Common myeloid progenitor, CD34-positive (primary cell): Measurements from ENCODE around the gene CASP8.
"Not testable (repeated sequence)": the region's sequence is repeated elsewhere in the genome, so short reads cannot be mapped to it uniquely, and the experiment has no call there.

Experiments used
- CTCF ChIA-PET: fragments of 350-600 bp; sonication (Branson Sonifier 250); formaldehyde crosslinking; loops from one replicate; lab custom pipeline; 2021; ENCODE audit warnings: antibody characterized with exemption; lab: Charles Lee
- POLR2A ChIA-PET: fragments of 350-600 bp; sonication (Branson Sonifier 250); formaldehyde crosslinking; loops from one replicate; lab custom pipeline; 2021; ENCODE audit warnings: antibody characterized with exemption; lab: Charles Lee
- DNase-seq, 3 donors: peaks; one replicate each; pipeline versions ENCODE4 v3.0.0 to v3.0.0-alpha.2; 2013
- H3K27ac ChIP-seq, 2 experiments: 1 replicate in 1 of 2; 2 replicates in 1 of 2; pipeline ENCODE4 v1.7.0; 2013; ENCODE audit warnings: inconsistent platforms in 2 of 2, low read length in 2 of 2, mild to moderate bottlenecking in 2 of 2, low read depth in 1 of 2, moderate library complexity in 1 of 2; ENCODE audit not compliant: severe bottlenecking in 2 of 2, insufficient read depth in 1 of 2, poor library complexity in 1 of 2
- H3K27me3 ChIP-seq, 5 experiments: replicated peaks in 2 of 5; 1 replicate in 3 of 5; 2 replicates in 2 of 5; pipeline versions ENCODE4 v1.6.1 to v1.7.0; 2013; ENCODE audit warnings: low read length in 4 of 5, mild to moderate bottlenecking in 2 of 5, moderate library complexity in 2 of 5, inconsistent platforms in 1 of 5; ENCODE audit not compliant: insufficient read depth in 5 of 5, control insufficient read depth in 4 of 5
- H3K36me3 ChIP-seq, 4 experiments: 1 replicate in 2 of 4; 2 replicates in 2 of 4; pipeline versions ENCODE4 v1.6.1 to v1.7.0; 2013; ENCODE audit warnings: low read length in 3 of 4, control low read depth in 1 of 4, mild to moderate bottlenecking in 1 of 4; ENCODE audit not compliant: control insufficient read depth in 4 of 4, insufficient read depth in 4 of 4
- H3K4me1 ChIP-seq, 4 experiments: 1 replicate in 3 of 4; 2 replicates in 1 of 4; pipeline versions ENCODE4 v1.6.1 to v1.7.1; 2013; ENCODE audit warnings: low read length in 3 of 4, mild to moderate bottlenecking in 3 of 4, control low read depth in 1 of 4, inconsistent platforms in 1 of 4, moderate library complexity in 1 of 4; ENCODE audit not compliant: control insufficient read depth in 4 of 4, insufficient read depth in 4 of 4; ENCODE audit errors: control extremely low read depth in 1 of 4
- H3K4me3 ChIP-seq, 7 experiments: 1 replicate in 4 of 7; 2 replicates in 3 of 7; pipeline versions ENCODE4 v1.5.1 to v1.7.0; 2013; ENCODE audit warnings: mild to moderate bottlenecking in 7 of 7, low read length in 6 of 7, moderate library complexity in 6 of 7, inconsistent platforms in 2 of 7, low read depth in 2 of 7, control low read depth in 1 of 7; ENCODE audit not compliant: insufficient read depth in 4 of 7, control insufficient read depth in 1 of 7; ENCODE audit errors: extremely low read depth in 1 of 7
- H3K9me3 ChIP-seq, 5 experiments: 1 replicate in 4 of 5; 2 replicates in 1 of 5; pipeline versions ENCODE4 v1.6.1 to v1.7.1; 2013; ENCODE audit warnings: low read length in 4 of 5, mild to moderate bottlenecking in 2 of 5, inconsistent platforms in 1 of 5, low read depth in 1 of 5, moderate library complexity in 1 of 5; ENCODE audit not compliant: control insufficient read depth in 4 of 5, insufficient read depth in 2 of 5; ENCODE audit errors: control extremely low read depth in 1 of 5
- WGBS: methylation state at CpG from one replicate; pipeline ENCODE4 v1.1.5; 2013; ENCODE audit not compliant: insufficient coverage; 5-methylcytosine and 5-hydroxymethylcytosine counted together

CASP8 gene

DNA sequence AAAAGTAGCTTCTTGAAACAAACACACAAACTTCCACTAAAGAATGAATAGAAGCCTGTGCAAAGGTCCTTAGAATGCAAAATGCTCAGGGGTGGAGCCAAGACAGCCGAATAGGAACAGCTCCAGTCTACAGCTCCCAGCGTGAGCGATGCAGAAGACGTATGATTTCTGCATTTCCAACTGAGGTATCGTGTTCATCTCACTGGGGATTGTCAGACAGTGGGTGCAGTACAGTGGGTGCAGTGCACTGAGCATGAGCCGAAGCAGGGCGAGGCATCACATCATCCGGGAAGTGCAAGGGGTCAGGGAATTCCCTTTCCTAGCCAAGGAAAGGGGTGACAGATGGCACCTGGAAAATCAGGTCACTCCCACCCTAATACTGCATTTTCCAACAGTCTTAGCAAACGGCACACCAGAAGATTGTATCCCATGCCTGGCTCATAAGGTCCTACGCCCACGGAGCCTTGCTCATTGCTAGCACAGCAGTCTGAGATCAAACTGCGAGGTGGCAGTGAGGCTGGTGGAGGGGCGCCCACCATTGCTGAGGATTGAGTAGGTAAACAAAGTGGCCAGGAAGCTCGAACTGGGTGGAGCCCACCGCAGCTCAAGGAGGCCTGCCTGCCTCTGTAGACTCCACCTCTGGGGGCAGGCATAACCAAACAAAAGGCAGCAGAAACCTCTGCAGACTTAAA is 30.3 kb downstream of the CASP8 start:
- CTCF ChIA-PET, result interaction anchor here (2.7 kb wide), 1 partner anchor 13 kb away, joined by 12 read pairs; no protein-coding TSS in a partner anchor
- WGBS, result over 99% methylated on average over 13 of the region's 15 CpGs
- POLR2A ChIA-PET, result not testable (repeated sequence)

DNA sequence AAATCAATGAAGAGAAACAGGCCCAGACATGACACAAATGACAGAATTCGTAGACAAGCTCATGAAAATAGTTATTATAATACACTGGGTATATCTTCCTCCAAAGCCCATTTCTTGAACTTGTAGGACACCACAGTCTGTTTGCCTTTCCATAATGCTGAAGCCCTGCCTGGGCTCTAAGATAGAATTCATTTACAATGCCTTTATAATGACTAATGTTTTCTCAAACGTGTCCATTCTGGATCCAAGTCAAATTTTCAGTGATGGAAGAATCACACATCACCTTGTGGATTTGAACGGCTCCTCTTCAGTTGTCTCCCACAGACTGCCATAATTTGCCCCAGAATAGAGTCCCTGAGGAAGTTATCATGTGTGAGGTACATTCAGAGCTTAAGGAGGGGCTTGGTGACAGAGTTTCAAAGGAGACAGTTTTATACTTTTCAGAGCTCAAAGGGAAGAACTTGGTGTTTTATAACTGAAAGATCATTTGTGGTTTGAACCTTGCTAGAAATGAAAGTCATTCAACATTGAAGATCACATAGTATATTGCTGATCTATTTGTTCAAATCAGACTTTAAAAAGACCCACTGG is 38.2 kb downstream of the CASP8 start:
- DNase-seq, result no peak
- Histone ChIP-seq H3K36me3 (peaks cover 0 to 5% (median 0%) of the 10 kb centered on the region in 4 experiments), H3K4me1 (no peaks in the 10 kb centered on the region), H3K9me3 (peaks cover 0 to 13% (median 4%) of the 10 kb centered on the region in 5 experiments), H3K27me3 (no peaks in the 10 kb centered on the region), H3K4me3 (no peak overlapping the region), H3K27ac (no peak overlapping the region)
- ChIA-PET POLR2A (no interaction called here), CTCF (interaction anchor here (1.1 to 2.1 kb wide), 4 partner anchors 9 to 65 kb away, joined by 3 to 7 read pairs (median 5); no protein-coding TSS in a partner anchor)
- 86% methylated on average over 1 of the region's 3 CpGs for WGBS

More for the DNA sequence above, 30.3 kb downstream of the CASP8 start:
- H3K4me1 ChIP-seq, DNase-seq, H3K4me3 ChIP-seq, H3K27ac ChIP-seq, H3K27me3 ChIP-seq: not testable (repeated sequence)
- Histone ChIP-seq H3K36me3 (peaks cover 32 to 55% (median 45%) of the 10 kb centered on the region in 4 experiments), H3K9me3 (peaks cover 5 to 32% (median 22%) of the 10 kb centered on the region in 5 experiments)

DNA sequence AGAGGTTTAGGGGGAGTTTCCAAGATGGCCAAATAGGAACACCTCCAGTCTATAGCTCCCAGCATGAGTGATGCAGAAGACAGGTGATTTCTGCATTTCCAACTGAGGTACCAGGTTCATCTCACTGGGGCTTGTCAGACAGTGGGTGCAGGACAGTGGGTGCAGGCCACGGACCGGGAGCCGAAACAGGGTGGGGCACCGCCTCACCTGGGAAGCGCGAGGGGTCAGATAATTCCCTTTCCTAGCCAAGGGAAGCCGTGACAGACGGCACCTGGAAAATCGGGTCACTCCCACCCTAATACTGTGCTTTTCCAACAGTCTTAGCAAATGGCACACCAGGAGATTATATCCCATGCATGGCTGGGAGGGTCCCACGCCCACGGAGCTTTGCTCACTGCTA is 39.6 kb downstream of the CASP8 start:
- H3K27ac ChIP-seq, H3K36me3 ChIP-seq, DNase-seq, POLR2A ChIA-PET, H3K27me3 ChIP-seq, H3K4me3 ChIP-seq, H3K4me1 ChIP-seq: not testable (repeated sequence)
- CTCF ChIA-PET, result interaction anchor here (1.1 to 2.1 kb wide), 4 partner anchors 8 to 14 kb away, joined by 3 to 7 read pairs (median 4); no protein-coding TSS in a partner anchor
- 99% methylated on average over 9 of the region's 11 CpGs for WGBS
- H3K9me3 ChIP-seq, result peaks cover 0 to 13% (median 4%) of the 10 kb centered on the region in 5 experiments

DNA sequence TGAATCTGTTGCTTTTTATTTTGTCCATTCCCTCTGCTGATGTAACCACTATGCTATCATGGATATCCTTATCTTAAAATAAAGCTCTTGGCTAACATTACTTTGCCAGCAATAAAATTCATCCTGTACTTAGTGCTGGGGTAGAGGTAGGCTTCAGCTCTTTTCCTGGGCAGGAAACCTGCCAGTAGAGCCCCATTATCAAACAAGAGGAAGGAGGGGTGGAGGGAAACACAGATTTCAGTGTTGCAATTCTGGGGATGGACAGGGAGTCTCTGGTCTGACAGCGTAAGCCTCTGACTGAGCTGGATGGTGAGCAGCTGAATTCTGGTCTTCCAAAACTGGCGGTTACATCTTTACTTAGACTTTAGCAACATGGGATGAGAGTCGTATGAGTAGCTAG is 47.5 kb downstream of the CASP8 start:
- POLR2A ChIA-PET, result no interaction called here

DNA sequence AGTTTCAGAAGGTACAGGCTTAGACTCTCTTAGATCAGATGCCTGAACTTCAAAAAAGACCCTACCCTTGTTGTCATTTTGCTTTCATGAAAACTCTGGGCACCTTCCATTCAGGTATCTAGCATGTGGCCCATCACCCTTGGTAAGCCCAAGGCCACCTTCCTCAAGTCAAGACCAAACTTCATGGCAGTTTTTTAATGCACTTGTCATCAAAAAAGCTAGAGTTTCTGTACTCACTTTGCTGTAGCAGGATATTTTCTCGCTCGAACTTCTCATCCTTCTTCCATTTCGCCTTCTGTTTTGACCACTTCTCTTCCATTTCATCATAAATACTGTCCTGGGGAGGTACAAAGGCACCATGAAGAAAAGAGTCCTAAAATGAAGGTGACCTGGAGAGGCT is 48.6 kb downstream of the CASP8 start:
- no peaks in the 10 kb centered on the region for H3K4me1 ChIP-seq
- no peak for DNase-seq
- 100% methylated on average over 2 of the region's 3 CpGs for WGBS
- ChIA-PET CTCF (interaction anchor here (1.0 kb wide), 1 partner anchor 8 kb away, joined by 3 read pairs; no protein-coding TSS in a partner anchor), POLR2A (no interaction called here)
- no peak overlapping the region for H3K4me3 ChIP-seq
- H3K9me3 ChIP-seq, result peaks cover 0 to 20% (median 1%) of the 10 kb centered on the region in 5 experiments
- no peak overlapping the region for H3K27ac ChIP-seq
- H3K27me3 ChIP-seq, result no peaks in the 10 kb centered on the region
- H3K36me3 ChIP-seq, result peaks cover 0 to 2% (median under 1%) of the 10 kb centered on the region in 4 experiments

More for the DNA sequence above, 47.5 kb downstream of the CASP8 start:
- DNase-seq, result no peak
- H3K27ac ChIP-seq, result no peak overlapping the region
- 100% methylated on average over 1 of the region's 3 CpGs for WGBS
- CTCF ChIA-PET, result interaction anchor here (1.8 kb wide), 1 partner anchor 9 kb away, joined by 6 read pairs; no protein-coding TSS in a partner anchor
- no peaks in the 10 kb centered on the region for H3K27me3 ChIP-seq
- peaks cover 0 to 2% (median under 1%) of the 10 kb centered on the region in 4 experiments for H3K36me3 ChIP-seq
- no peak overlapping the region for H3K4me3 ChIP-seq
- H3K9me3 ChIP-seq, result peaks cover 0 to 13% (median 1%) of the 10 kb centered on the region in 5 experiments
- H3K4me1 ChIP-seq, result no peaks in the 10 kb centered on the region

DNA sequence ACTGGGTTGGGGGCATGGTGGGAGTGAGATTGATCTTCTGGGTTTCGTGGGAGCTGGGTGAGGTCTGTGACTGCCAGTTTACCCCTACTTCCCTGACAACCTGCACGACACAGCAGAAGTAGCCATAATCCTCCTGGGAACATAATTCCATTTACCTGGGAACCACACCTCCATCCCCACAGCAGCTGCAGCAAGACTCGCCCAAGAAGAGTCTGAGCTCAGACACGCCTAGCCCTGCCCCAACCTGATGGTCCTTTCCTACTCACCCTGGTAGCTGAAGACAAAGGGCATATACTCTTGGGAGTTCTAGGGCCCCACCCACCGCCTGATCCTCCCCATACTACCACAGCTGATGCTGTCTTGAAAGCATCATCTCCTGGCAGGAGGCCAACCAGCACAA is 53.0 kb downstream of the CASP8 start:
- ChIA-PET CTCF (interaction anchor here (1.4 kb wide), 1 partner anchor 37 kb away, joined by 4 read pairs; no protein-coding TSS in a partner anchor), POLR2A (no interaction called here)
- Histone ChIP-seq H3K4me1 (no peaks in the 10 kb centered on the region), H3K27me3 (no peaks in the 10 kb centered on the region), H3K9me3 (peaks cover 0 to 22% (median 1%) of the 10 kb centered on the region in 5 experiments), H3K27ac (no peak overlapping the region), H3K4me3 (no peak overlapping the region), H3K36me3 (no peaks in the 10 kb centered on the region)
- DNase-seq, result no peak
- 94% methylated on average over 2 of the region's 5 CpGs for WGBS

DNA sequence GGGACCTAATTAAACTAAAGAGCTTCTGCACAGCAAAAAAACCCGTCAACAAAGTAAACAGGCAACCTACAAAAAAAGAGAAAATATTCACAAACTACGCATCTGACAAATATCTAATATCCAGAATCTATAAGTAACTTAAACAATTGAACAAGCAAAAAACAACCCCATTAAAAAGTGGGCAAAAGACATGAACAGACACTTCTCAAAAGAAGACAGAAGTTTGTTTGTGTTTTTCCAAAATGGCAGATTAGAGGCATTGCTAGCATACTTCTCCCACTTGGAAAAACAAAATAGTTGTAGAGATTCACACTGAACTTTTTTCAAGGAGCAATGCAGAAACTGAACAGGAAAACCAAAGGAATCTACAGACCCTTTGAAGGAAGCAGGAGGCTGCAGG is 59.2 kb downstream of the CASP8 start:
- H3K4me3 ChIP-seq, result no peak overlapping the region
- peaks cover 4 to 33% (median 5%) of the 10 kb centered on the region in 5 experiments for H3K9me3 ChIP-seq
- DNase-seq, result no peak
- peaks cover 0 to 3% (median 0%) of the 10 kb centered on the region in 4 experiments for H3K36me3 ChIP-seq
- H3K27ac ChIP-seq, result no peak overlapping the region
- H3K27me3 ChIP-seq, result no peaks in the 10 kb centered on the region
- H3K4me1 ChIP-seq, result no peaks in the 10 kb centered on the region
- no CpG with 5 or more reads among the region's 2 CpGs for WGBS
- CTCF ChIA-PET, result no interaction called here
- POLR2A ChIA-PET, result no interaction called here
